Adipocyte (in vitro differentiated cells): ENCODE data around the gene RYK.
A peak's percentile ranks its signal among the peaks of the same experiment; 100 is the strongest.

Experiments
- DNase-seq: peaks from one replicate; pipeline ENCODE4 v3.0.0-alpha.2; 2015; ENCODE audit warnings: low read depth
- H3K27me3 ChIP-seq: replicated peaks from 2 replicates; pipeline ENCODE4 v1.7.0; 2013; ENCODE audit warnings: mild to moderate bottlenecking, low read length, moderate library complexity; ENCODE audit not compliant: control insufficient read depth, insufficient read depth
- H3K36me3 ChIP-seq: 2 replicates; pipeline ENCODE4 v1.7.0; 2013; ENCODE audit warnings: low read length, mild to moderate bottlenecking, moderate library complexity; ENCODE audit not compliant: control insufficient read depth, insufficient read depth, severe bottlenecking
- H3K4me1 ChIP-seq: 2 replicates; pipeline ENCODE4 v1.7.0; 2013; ENCODE audit warnings: mild to moderate bottlenecking, low read length, moderate library complexity; ENCODE audit not compliant: control insufficient read depth, insufficient read depth
- H3K4me3 ChIP-seq: 2 replicates; pipeline ENCODE4 v1.7.0; 2013; ENCODE audit warnings: mild to moderate bottlenecking, low read length, moderate library complexity
- H3K9ac ChIP-seq: 2 replicates; pipeline ENCODE4 v1.7.0; 2013; ENCODE audit warnings: mild to moderate bottlenecking, low read length, moderate library complexity
- H3K9me3 ChIP-seq: 2 replicates; pipeline ENCODE4 v1.7.0; 2013; ENCODE audit warnings: mild to moderate bottlenecking, low read length, moderate library complexity; ENCODE audit not compliant: control insufficient read depth

Gene RYK

GRCh38 chr3:134253475-134254226 is 3.0 kb upstream of the RYK start:
- Histone ChIP-seq H3K27me3 (no peaks in the 10 kb centered on the region), H3K4me3 (no peak overlapping the region), H3K9me3 (no peaks in the 10 kb centered on the region), H3K4me1 (peaks cover 17% of the 10 kb centered on the region), H3K36me3 (no peaks in the 10 kb centered on the region), H3K9ac (no peak overlapping the region)
- no peak for DNase-seq

GRCh38 chr3:134252766-134253165 is 2.1 kb upstream of the RYK start:
- no peaks in the 10 kb centered on the region for H3K9me3 ChIP-seq

GRCh38 chr3:134251731-134252391 is 1.2 kb upstream of the RYK start:
- Histone ChIP-seq H3K9me3 (no peaks in the 10 kb centered on the region), H3K4me3 (no peak overlapping the region), H3K27me3 (no peaks in the 10 kb centered on the region), H3K4me1 (peaks cover 21% of the 10 kb centered on the region), H3K36me3 (no peaks in the 10 kb centered on the region), H3K9ac (peak overlapping the region; percentile 4)
- no peak for DNase-seq

More at GRCh38 chr3:134252766-134253165, 2.1 kb upstream of the RYK start:
- no peak for DNase-seq
- no peak overlapping the region for H3K4me3 ChIP-seq
- no peak overlapping the region for H3K9ac ChIP-seq
- no peaks in the 10 kb centered on the region for H3K36me3 ChIP-seq
- H3K27me3 ChIP-seq, result no peaks in the 10 kb centered on the region
- peaks cover 18% of the 10 kb centered on the region for H3K4me1 ChIP-seq

- Histone ChIP-seq H3K4me1 (peaks cover 23% of the 10 kb centered on the region), H3K9me3 (no peaks in the 10 kb centered on the region), H3K27me3 (no peaks in the 10 kb centered on the region), H3K36me3 (no peaks in the 10 kb centered on the region), H3K9ac (peak overlapping the region; percentile 86), H3K4me3 (peak overlapping the region; percentile 88)
- DNase-seq, result peak; percentile 82
Observed at GRCh38 chr3:134249935-134250716, 533 bp downstream of the RYK start.

GRCh38 chr3:134249296-134249841 is 1.3 kb downstream of the RYK start:
- peak; percentile 28 for DNase-seq
- no peaks in the 10 kb centered on the region for H3K27me3 ChIP-seq
- H3K4me1 ChIP-seq, result peaks cover 25% of the 10 kb centered on the region
- H3K9ac ChIP-seq, result peak overlapping the region; percentile 86
- no peaks in the 10 kb centered on the region for H3K9me3 ChIP-seq
- H3K4me3 ChIP-seq, result peak overlapping the region; percentile 85
- H3K36me3 ChIP-seq, result no peaks in the 10 kb centered on the region

GRCh38 chr3:134244921-134245320 is 5.7 kb downstream of the RYK start:
- Histone ChIP-seq H3K4me3 (no peak overlapping the region), H3K27me3 (no peaks in the 10 kb centered on the region), H3K36me3 (no peaks in the 10 kb centered on the region), H3K4me1 (peaks cover 37% of the 10 kb centered on the region), H3K9me3 (no peaks in the 10 kb centered on the region), H3K9ac (no peak overlapping the region)
- DNase-seq, result no peak

- no peak overlapping the region for H3K9ac ChIP-seq
- no peaks in the 10 kb centered on the region for H3K9me3 ChIP-seq
- H3K36me3 ChIP-seq, result no peaks in the 10 kb centered on the region
- H3K27me3 ChIP-seq, result no peaks in the 10 kb centered on the region
- no peak overlapping the region for H3K4me3 ChIP-seq
- peaks cover 45% of the 10 kb centered on the region for H3K4me1 ChIP-seq
- peak; percentile 95 for DNase-seq
Observed at GRCh38 chr3:134242649-134243617, 7.7 kb downstream of the RYK start.

- peak; percentile 48 for DNase-seq
- Histone ChIP-seq H3K27me3 (no peaks in the 10 kb centered on the region), H3K9ac (no peak overlapping the region), H3K36me3 (no peaks in the 10 kb centered on the region), H3K4me1 (peaks cover 72% of the 10 kb centered on the region), H3K4me3 (no peak overlapping the region), H3K9me3 (no peaks in the 10 kb centered on the region)
Observed at GRCh38 chr3:134239538-134239937, 11.1 kb downstream of the RYK start.

GRCh38 chr3:134237454-134238145 is 13.1 kb downstream of the RYK start:
- H3K27me3 ChIP-seq, result no peaks in the 10 kb centered on the region

More at GRCh38 chr3:134237454-134238145, 13.1 kb downstream of the RYK start:
- H3K36me3 ChIP-seq, result no peaks in the 10 kb centered on the region
- peak overlapping the region; percentile 15 for H3K4me3 ChIP-seq
- peaks cover 69% of the 10 kb centered on the region for H3K4me1 ChIP-seq
- H3K9ac ChIP-seq, result no peak overlapping the region
- no peak for DNase-seq
- H3K9me3 ChIP-seq, result no peaks in the 10 kb centered on the region
